ENCODE measurements around the gene SIK3.

DNA sequence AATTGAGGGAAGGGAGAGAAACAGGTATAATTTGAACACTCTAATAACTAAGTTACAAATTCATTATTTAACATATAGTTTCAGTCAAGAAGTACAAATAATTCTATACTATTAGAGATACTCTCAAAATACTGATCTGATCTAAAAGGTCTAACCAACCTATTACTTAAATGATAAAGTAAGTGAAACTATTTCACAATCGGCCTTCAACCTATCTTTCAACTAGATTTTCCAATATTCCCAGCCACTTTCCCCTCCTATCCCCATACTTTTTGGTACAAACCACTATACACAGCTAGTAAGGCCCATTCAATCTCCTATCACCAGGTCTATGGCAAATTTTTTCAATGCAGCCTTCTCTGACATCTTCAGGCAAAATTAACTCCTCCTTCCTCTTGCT is 106.7 kb downstream of the SIK3 start:
- TF ChIP-seq POLR2A (IDR thresholded peaks at IDR 0.05), result no peak
- no peak for TF ChIP-seq POLR2AphosphoS5 (IDR thresholded peaks at IDR 0.05)

All from prostate gland (tissue), 1 donor.